OCI-LY3 (cell line): ENCODE results near the gene SBNO2.

Experiments used
- H2AFZ ChIP-seq: fragments of 200-600, 300-600 bp; shearing (Covaris generic); 2 replicates; pipeline ENCODE4 v1.6.0; 2014; ENCODE audit warnings: antibody characterized with exemption, low read depth, low read length
- H3K27ac ChIP-seq: fragments of 200-600, 300-600 bp; sonication (generic); 2 replicates; pipeline ENCODE4 v1.5.1; 2014; ENCODE audit warnings: mild to moderate bottlenecking, low read length, moderate library complexity, mixed read lengths
- H3K27me3 ChIP-seq: fragments of 200-600, 300-600 bp; sonication (generic); 2 replicates; pipeline ENCODE4 v1.6.1; 2014; ENCODE audit warnings: low read depth, low read length, mixed read lengths
- H3K36me3 ChIP-seq: fragments of 200-600, 300-600 bp; sonication (generic); replicated peaks from 2 replicates; pipeline ENCODE3; 2014; ENCODE audit warnings: low read depth, low read length, mixed read lengths
- H3K4me1 ChIP-seq: fragments of 300-600, 200-600 bp; sonication (generic); 2 replicates; pipeline ENCODE4 v1.6.1; 2014; ENCODE audit warnings: low read length, mixed read lengths
- H3K4me2 ChIP-seq: fragments of 200-600, 300-600 bp; sonication (generic); 2 replicates; pipeline ENCODE4 v1.6.1; 2014; ENCODE audit warnings: low read length, mixed read lengths
- H3K4me3 ChIP-seq: fragments of 300-600, 200-600 bp; sonication (generic); 2 replicates; pipeline ENCODE4 v1.5.1; 2014; ENCODE audit warnings: antibody characterized with exemption, mild to moderate bottlenecking, low read length, moderate library complexity
- H3K79me2 ChIP-seq: fragments of 300-600, 200-600 bp; shearing (Covaris generic); 2 replicates; pipeline ENCODE4 v1.6.1; 2014; ENCODE audit warnings: mild to moderate bottlenecking, low read length, mixed read lengths
- H3K9ac ChIP-seq: fragments of 300-600, 200-600 bp; shearing (Covaris generic); 2 replicates; pipeline ENCODE4 v1.6.0; 2014; ENCODE audit warnings: mild to moderate bottlenecking, low read length, moderate library complexity
- H3K9me3 ChIP-seq: fragments of 200-600, 300-600 bp; shearing (Covaris generic); 2 replicates; pipeline ENCODE4 v1.6.1; 2014; ENCODE audit warnings: low read length, mixed read lengths; ENCODE audit not compliant: insufficient read depth
- H4K20me1 ChIP-seq: fragments of 200-600, 300-600 bp; sonication (generic); 2 replicates; pipeline ENCODE4 v1.6.1; 2016; ENCODE audit warnings: low read length, mixed read lengths; ENCODE audit not compliant: insufficient read depth
- CTCF ChIP-seq: fragments of 200-600, 300-600 bp; sonication (generic); IDR thresholded peaks from 2 replicates; pipeline ENCODE4 v1.5.1; 2014; ENCODE audit warnings: antibody characterized with exemption, low read length, low read depth
- EZH2phosphoT487 ChIP-seq: fragments of 200-600 bp; shearing (Covaris generic); IDR thresholded peaks from 2 replicates; pipeline ENCODE4 v1.6.1; 2018; ENCODE audit warnings: antibody characterized with exemption, mixed run types, low read depth

Gene SBNO2

GRCh38 chr19:1113030-1113985 is 60.8 kb downstream of the SBNO2 start:
- Histone ChIP-seq H2AFZ (no peak overlapping the region), H3K79me2 (no peaks in the 10 kb centered on the region), H3K27me3 (no peaks in the 10 kb centered on the region), H3K36me3 (peaks cover 44% of the 10 kb centered on the region), H3K4me1 (peaks cover 4% of the 10 kb centered on the region; the same call in 1 of the 2 replicates), H3K27ac (no peak overlapping the region), H4K20me1 (no peaks in the 10 kb centered on the region), H3K9ac (no peak overlapping the region), H3K9me3 (no peaks in the 10 kb centered on the region), H3K4me2 (peak overlapping the region; percentile 1; the same call in 1 of the 2 replicates), H3K4me3 (no peak overlapping the region)
- peak; percentile 85 for TF ChIP-seq CTCF
- no peak for TF ChIP-seq EZH2phosphoT487

GRCh38 chr19:1112268-1113029 is 61.6 kb downstream of the SBNO2 start:
- H2AFZ ChIP-seq = no peak overlapping the region
- TF ChIP-seq CTCF = no peak
- TF ChIP-seq EZH2phosphoT487 = no peak
- H3K27me3 ChIP-seq = no peaks in the 10 kb centered on the region
- no peaks in the 10 kb centered on the region for H3K79me2 ChIP-seq
- no peak overlapping the region for H3K4me3 ChIP-seq
- no peak overlapping the region for H3K27ac ChIP-seq
- no peaks in the 10 kb centered on the region for H3K9me3 ChIP-seq
- H3K36me3 ChIP-seq = peaks cover 45% of the 10 kb centered on the region
- H3K9ac ChIP-seq = no peak overlapping the region
- H3K4me2 ChIP-seq = no peak overlapping the region
- 0 out of 2 replicates have a peak, but pooled peaks cover 5% of the 10 kb centered on the region for H4K20me1 ChIP-seq
- H3K4me1 ChIP-seq = peaks cover 10% of the 10 kb centered on the region

GRCh38 chr19:1111641-1112267 is 62.3 kb downstream of the SBNO2 start:
- TF ChIP-seq EZH2phosphoT487 (no peak), CTCF (no peak)
- H3K4me3 ChIP-seq = no peak overlapping the region
- H3K4me2 ChIP-seq = no peak overlapping the region
- H3K27me3 ChIP-seq = no peaks in the 10 kb centered on the region
- no peaks in the 10 kb centered on the region; the same call in 1 of the 2 replicates for H3K79me2 ChIP-seq
- peaks cover 10% of the 10 kb centered on the region; the same call in 1 of the 2 replicates for H4K20me1 ChIP-seq
- H3K4me1 ChIP-seq = peaks cover 16% of the 10 kb centered on the region
- H3K9ac ChIP-seq = no peak overlapping the region
- H3K36me3 ChIP-seq = peaks cover 44% of the 10 kb centered on the region
- H2AFZ ChIP-seq = no peak overlapping the region
- H3K9me3 ChIP-seq = no peaks in the 10 kb centered on the region
- no peak overlapping the region for H3K27ac ChIP-seq
